Heart left ventricle (tissue), 13 donors: Measurements from ENCODE around the gene FYB2.

Source experiments
- CTCF ChIP-seq, 12 donors: fragments of 200-600 bp; sonication (generic) in 4 of 12; IDR thresholded peaks; one replicate each; pipeline versions ENCODE4 v1.5.0 to v1.8.0; 2018 to 2022; ENCODE audit warnings: antibody characterized with exemption in 12 of 12, mild to moderate bottlenecking in 5 of 12
- POLR2A ChIP-seq, 2 donors: fragments of 450-650 bp; IDR thresholded peaks; one replicate each; pipeline ENCODE4 v1.6.1; 2017; ENCODE audit warnings: antibody characterized with exemption in 2 of 2, mild to moderate bottlenecking in 2 of 2, moderate library complexity in 2 of 2
- donor health status: ischemic (EF 13 %, LVEDD 7.1; RV severe dilation, severe dysfunction).
- donor health status: DM: no; HTN: yes; CAD: no.
- donor health status: DM: no; HTN: no; CAD: no.
- donor health status: ischemic (EF 25% LVEDD 6.9; RV normal size, moderate dysfunction).
- donor health status: ischemic (EF 25% LVEDD 5.7; RV mildly dilated, moderate dysfunction).
- donor health status: ischemic (EF 35%, LVEDD 5.7; RV mildly dilated, moderate dysfunction).
- donor health status: nonischemic (EF 11% LVEDD 7.7; RV severe dilation, severe dysfunction).
- donor health status: DM: yes; HTN: yes; CAD: no.
- donor health status: PGD.
- donor health status: ischemic (EF 29% LVEDD 5.4; RV normal size, mild dysfunction).
- donor health status: nonischemic (EF 23%, LVEDD 6.1; RV moderate dilation, normal function).

GRCh38 chr1:56856186-56856585 lies 37.0 kb upstream of the FYB2 start:
- no peak for TF ChIP-seq CTCF (IDR thresholded peaks at IDR 0.05)
- no peak for TF ChIP-seq POLR2A (IDR thresholded peaks at IDR 0.05)
